ENCODE results near the gene MBD5.

DNA sequence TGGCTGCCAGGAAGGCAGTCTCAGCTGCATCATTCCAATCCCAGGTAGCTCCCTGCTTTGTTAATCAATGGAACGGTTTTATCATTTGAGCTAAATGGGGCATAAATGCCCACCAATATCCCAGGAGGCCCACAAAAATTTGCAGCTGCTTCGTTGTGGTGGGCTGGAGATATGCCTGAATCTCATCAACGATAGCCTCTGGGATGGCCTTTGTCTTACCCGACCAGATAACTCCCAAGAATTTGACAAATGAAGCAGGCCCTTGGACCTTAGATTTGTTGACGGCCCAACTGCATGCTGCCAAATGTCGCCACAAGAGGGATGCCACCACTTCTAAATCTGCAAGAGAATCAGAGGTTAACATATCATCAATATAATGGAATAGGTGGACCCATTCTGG lies 236.4 kb downstream of the MBD5 start:
- TF ChIP-seq GABPA (IDR thresholded peaks at IDR 0.05; ENCODE audit: low read depth) (no peak), FOSL2 (IDR thresholded peaks at IDR 0.05; ENCODE audit: borderline replicate concordance, low read depth) (no peak), SMC3 (IDR thresholded peaks at IDR 0.05; ENCODE audit: low read depth, low read length) (no peak), YY1 (IDR thresholded peaks at IDR 0.05; ENCODE audit: low read depth) (no peak), MEF2A (IDR thresholded peaks at IDR 0.05; ENCODE audit: borderline replicate concordance, low read depth) (no peak), RXRA (IDR thresholded peaks at IDR 0.05; ENCODE audit: borderline replicate concordance, low read depth) (no peak), POLR2AphosphoS5 (IDR thresholded peaks at IDR 0.05; ENCODE audit: low read depth, low read length) (no peak)
- TF ChIP-seq, protein P1, sequence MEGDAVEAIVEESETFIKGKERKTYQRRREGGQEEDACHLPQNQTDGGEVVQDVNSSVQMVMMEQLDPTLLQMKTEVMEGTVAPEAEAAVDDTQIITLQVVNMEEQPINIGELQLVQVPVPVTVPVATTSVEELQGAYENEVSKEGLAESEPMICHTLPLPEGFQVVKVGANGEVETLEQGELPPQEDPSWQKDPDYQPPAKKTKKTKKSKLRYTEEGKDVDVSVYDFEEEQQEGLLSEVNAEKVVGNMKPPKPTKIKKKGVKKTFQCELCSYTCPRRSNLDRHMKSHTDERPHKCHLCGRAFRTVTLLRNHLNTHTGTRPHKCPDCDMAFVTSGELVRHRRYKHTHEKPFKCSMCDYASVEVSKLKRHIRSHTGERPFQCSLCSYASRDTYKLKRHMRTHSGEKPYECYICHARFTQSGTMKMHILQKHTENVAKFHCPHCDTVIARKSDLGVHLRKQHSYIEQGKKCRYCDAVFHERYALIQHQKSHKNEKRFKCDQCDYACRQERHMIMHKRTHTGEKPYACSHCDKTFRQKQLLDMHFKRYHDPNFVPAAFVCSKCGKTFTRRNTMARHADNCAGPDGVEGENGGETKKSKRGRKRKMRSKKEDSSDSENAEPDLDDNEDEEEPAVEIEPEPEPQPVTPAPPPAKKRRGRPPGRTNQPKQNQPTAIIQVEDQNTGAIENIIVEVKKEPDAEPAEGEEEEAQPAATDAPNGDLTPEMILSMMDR (IDR thresholded peaks at IDR 0.05) = no peak
- TF ChIP-seq, protein P2, sequence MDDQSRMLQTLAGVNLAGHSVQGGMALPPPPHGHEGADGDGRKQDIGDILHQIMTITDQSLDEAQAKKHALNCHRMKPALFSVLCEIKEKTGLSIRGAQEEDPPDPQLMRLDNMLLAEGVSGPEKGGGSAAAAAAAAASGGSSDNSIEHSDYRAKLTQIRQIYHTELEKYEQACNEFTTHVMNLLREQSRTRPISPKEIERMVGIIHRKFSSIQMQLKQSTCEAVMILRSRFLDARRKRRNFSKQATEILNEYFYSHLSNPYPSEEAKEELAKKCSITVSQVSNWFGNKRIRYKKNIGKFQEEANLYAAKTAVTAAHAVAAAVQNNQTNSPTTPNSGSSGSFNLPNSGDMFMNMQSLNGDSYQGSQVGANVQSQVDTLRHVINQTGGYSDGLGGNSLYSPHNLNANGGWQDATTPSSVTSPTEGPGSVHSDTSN (IDR thresholded peaks at IDR 0.05) = no peak

All from SK-N-SH (cell line).